Lung microvascular endothelial cell (primary cell): Measurements from ENCODE around the gene CUL9. TPM values are rescaled to one million over a fixed set of nuclear protein-coding genes. Genes with fewer than 3 reads are reported as not detected.

ENCODE experiments used
- DNase-seq, 2 donors: peaks; one replicate each; pipeline versions ENCODE4 v3.0.0 to v3.0.0-alpha.2; 2010; ENCODE audit warnings: low read depth in 2 of 2
- total RNA-seq: library from RNA; depleted of rRNA; stranded (reverse); fragments of >200 nt; gene quantifications from 2 replicates; pipeline ENCODE4 v1.2.1, GENCODE V29; 2014

The CUL9 gene
- total RNA-seq, 1 donor from 2014 or later, result 19.6 TPM

- DNase-seq, result no peak
These were observed 87.4 kb downstream of the CUL9 start for GRCh38 chr6:43269273-43270007.

GRCh38 chr6:43271103-43271815, 89.3 kb downstream of the CUL9 start:
- DNase-seq, result no peak

- no peak for DNase-seq
These were observed 89.9 kb downstream of the CUL9 start for GRCh38 chr6:43271944-43272343.

GRCh38 chr6:43273707-43274106, 91.7 kb downstream of the CUL9 start:
- DNase-seq, result no peak

Other genes with a start within 250 kb of the CUL9 start
- gene GNMT, start 221.4 kb upstream of the CUL9 start, total RNA-seq, result under 0.01 TPM in 1 of 2 replicates, not detected in the other
- 6.3 and 19.2 TPM in 2 replicates for gene PEX6, start 203.0 kb upstream of the CUL9 start, total RNA-seq
- gene PPP2R5D, start 197.6 kb upstream of the CUL9 start, total RNA-seq, result 19.2 and 22.0 TPM in 2 replicates
- 33.3 and 47.0 TPM in 2 replicates for gene MEA1, start 168.2 kb upstream of the CUL9 start, total RNA-seq
- gene KLHDC3, start 167.9 kb upstream of the CUL9 start, total RNA-seq, result 104 and 126 TPM in 2 replicates
- gene RRP36, start 160.6 kb upstream of the CUL9 start, total RNA-seq, result 58.9 and 64.9 TPM in 2 replicates
- gene CUL7, start 128.3 kb upstream of the CUL9 start, total RNA-seq, result 15.0 and 19.4 TPM in 2 replicates
- 9.4 and 11.3 TPM in 2 replicates for gene MRPL2, start 122.8 kb upstream of the CUL9 start, total RNA-seq
- gene KLC4, start 122.6 kb upstream of the CUL9 start, total RNA-seq, result 13.1 and 19.2 TPM in 2 replicates
- gene PTK7, start 105.9 kb upstream of the CUL9 start, total RNA-seq, result 17.2 and 26.8 TPM in 2 replicates
- 8.3 and 12.7 TPM in 2 replicates for gene SRF, start 10.9 kb upstream of the CUL9 start, total RNA-seq
- gene DNPH1, start 47.3 kb downstream of the CUL9 start, total RNA-seq, result 26.8 and 50.3 TPM in 2 replicates
- gene TTBK1, start 61.3 kb downstream of the CUL9 start, total RNA-seq, result under 0.01 TPM in 1 of 2 replicates, not detected in the other
- not detected in 2 replicates for gene SLC22A7, start 116.1 kb downstream of the CUL9 start, total RNA-seq
- not detected in 2 replicates for gene CRIP3, start 126.6 kb downstream of the CUL9 start, total RNA-seq
- gene ZNF318, start 187.5 kb downstream of the CUL9 start, total RNA-seq, result 3.9 and 5.6 TPM in 2 replicates
- 10.2 and 17.1 TPM in 2 replicates for gene ABCC10, start 245.3 kb downstream of the CUL9 start, total RNA-seq